Fibroblast of lung (primary cell): ENCODE results near the gene CA6.

Source experiments
- CTCF ChIP-seq, 2 donors: IDR thresholded peaks in 1 of 2; conservative IDR thresholded peaks in 1 of 2; 1 replicate in 1 of 2; 2 replicates in 1 of 2; pipeline ENCODE4 v1.5.1; 2011 to 2012; ENCODE audit warnings: low read length in 2 of 2, control low read depth in 1 of 2, inconsistent platforms in 1 of 2, low read depth in 1 of 2, mild to moderate bottlenecking in 1 of 2
- EZH2 ChIP-seq: IDR thresholded peaks from 2 replicates; pipeline ENCODE4 v1.5.1; 2012; ENCODE audit warnings: low read length, control low read depth, mild to moderate bottlenecking; ENCODE audit errors: missing control alignments

GRCh38 chr1:8980656-8981055 lies 35.0 kb downstream of the CA6 start:
- no peak for TF ChIP-seq CTCF (conservative IDR thresholded peaks at IDR 0.05 in 1 of 2, IDR thresholded peaks at IDR 0.05 in 1 of 2; ENCODE audit: low read depth in 1 of 2, low read length in 2 of 2)
- TF ChIP-seq EZH2 = no peak
